Adipocyte (in vitro differentiated cells): ENCODE measurements around the gene ISG20.

ENCODE experiments used
- DNase-seq: peaks from one replicate; pipeline ENCODE4 v3.0.0-alpha.2; 2015; ENCODE audit warnings: low read depth
- H3K27me3 ChIP-seq: replicated peaks from 2 replicates; pipeline ENCODE4 v1.7.0; 2013; ENCODE audit warnings: mild to moderate bottlenecking, low read length, moderate library complexity; ENCODE audit not compliant: control insufficient read depth, insufficient read depth
- H3K36me3 ChIP-seq: 2 replicates; pipeline ENCODE4 v1.7.0; 2013; ENCODE audit warnings: low read length, mild to moderate bottlenecking, moderate library complexity; ENCODE audit not compliant: control insufficient read depth, insufficient read depth, severe bottlenecking
- H3K4me1 ChIP-seq: 2 replicates; pipeline ENCODE4 v1.7.0; 2013; ENCODE audit warnings: mild to moderate bottlenecking, low read length, moderate library complexity; ENCODE audit not compliant: control insufficient read depth, insufficient read depth
- H3K4me3 ChIP-seq: 2 replicates; pipeline ENCODE4 v1.7.0; 2013; ENCODE audit warnings: mild to moderate bottlenecking, low read length, moderate library complexity
- H3K9ac ChIP-seq: 2 replicates; pipeline ENCODE4 v1.7.0; 2013; ENCODE audit warnings: mild to moderate bottlenecking, low read length, moderate library complexity
- H3K9me3 ChIP-seq: 2 replicates; pipeline ENCODE4 v1.7.0; 2013; ENCODE audit warnings: mild to moderate bottlenecking, low read length, moderate library complexity; ENCODE audit not compliant: control insufficient read depth

ISG20 gene

DNA sequence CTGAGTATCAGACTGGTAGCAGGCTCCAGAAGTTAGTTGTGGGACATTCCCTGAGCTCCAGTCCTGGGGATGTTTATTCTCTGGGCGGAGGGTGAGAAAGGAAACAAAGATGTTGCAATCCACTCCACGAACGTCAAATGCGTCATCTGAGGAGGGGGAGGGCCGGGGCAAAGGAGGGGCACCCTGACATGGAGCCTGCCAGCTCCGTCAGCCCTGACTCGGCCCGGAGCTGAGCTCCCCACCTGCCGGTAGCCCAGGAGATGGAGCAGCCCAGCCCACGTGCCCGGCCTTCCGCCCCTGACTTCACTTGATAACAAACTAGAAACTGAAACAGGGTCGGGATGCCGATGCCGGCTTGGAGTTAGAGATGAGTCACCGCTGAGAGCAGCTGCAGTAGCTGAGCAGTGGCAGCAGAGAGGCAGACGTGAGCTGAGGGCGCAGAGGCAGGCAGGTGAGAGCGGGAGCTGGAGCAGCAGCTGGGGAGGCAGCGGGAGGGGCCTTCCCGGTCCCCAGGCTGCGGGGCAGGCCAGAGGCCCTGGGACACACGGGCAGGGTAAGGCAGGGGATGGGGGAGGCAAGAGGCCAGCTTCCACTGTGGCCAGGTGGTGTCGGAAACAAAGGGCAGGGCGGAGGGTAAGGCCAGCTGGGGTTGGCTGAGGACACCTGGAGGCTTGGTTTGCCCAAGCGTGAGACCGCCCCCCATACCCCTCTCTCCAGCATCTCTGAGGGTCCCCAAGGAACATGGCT is at the start of gene ISG20:
TSS of gene ISG20 (plus strand) at position 391 of the 747 bp plus-strand sequence. CDS start at position 742, 351 bp downstream.
- H3K9ac ChIP-seq = peak within 1 kb of the TSS; percentile 69
- peaks cover 21% of the 10 kb centered on the region for H3K36me3 ChIP-seq
- H3K9me3 ChIP-seq = no peaks in the 10 kb centered on the region
- H3K4me3 ChIP-seq = peak within 1 kb of the TSS; percentile 80
- peaks cover 15% of the 10 kb centered on the region for H3K4me1 ChIP-seq
- peak; percentile 97 for DNase-seq
- no peaks in the 10 kb centered on the region for H3K27me3 ChIP-seq

DNA sequence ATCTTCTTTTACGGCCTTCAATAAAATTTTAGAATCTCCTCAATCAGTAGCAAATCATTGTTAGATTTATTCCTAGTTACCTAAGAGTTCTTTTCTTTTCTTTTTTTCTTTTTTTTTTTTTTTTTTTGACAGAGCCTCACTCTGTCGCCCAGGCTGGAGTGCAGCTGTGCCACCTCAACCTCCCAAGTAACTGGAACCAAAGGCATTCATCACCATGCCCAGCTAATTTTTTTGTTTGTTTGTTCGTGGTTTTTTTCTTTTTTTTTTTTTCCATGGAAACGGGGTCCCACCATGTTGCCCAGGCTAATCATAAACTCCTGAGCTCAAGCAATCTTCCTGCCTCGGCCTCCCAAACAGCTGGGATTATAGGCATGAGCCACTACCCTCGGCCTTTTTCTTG is 48.1 kb upstream of the ISG20 start:
- no peaks in the 10 kb centered on the region for H3K4me1 ChIP-seq

DNA sequence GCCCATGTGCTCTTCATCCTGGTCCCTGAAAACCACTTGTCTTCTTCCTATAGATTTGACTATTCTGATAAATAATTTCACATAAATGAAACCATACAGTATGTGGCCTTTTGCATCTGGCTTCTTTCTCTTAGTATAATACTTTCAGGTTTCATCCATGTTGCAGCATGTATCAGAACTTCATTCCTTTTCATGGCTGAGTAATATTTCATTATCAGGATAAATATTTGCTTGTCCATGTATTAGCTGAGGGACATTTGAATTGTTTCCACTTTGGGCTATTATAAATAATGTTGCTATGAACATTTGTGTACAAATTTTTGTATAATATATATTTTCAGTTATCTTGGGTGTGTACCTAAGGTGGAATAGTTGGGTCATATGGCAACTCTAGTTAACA is 47.4 kb upstream of the ISG20 start:
- no peak overlapping the region for H3K9ac ChIP-seq
- H3K27me3 ChIP-seq = no peaks in the 10 kb centered on the region
- no peaks in the 10 kb centered on the region for H3K4me1 ChIP-seq
- no peak overlapping the region for H3K4me3 ChIP-seq
- DNase-seq = no peak
- no peaks in the 10 kb centered on the region for H3K9me3 ChIP-seq
- H3K36me3 ChIP-seq = no peaks in the 10 kb centered on the region

More for the DNA sequence above, 48.1 kb upstream of the ISG20 start:
- Histone ChIP-seq H3K4me3 (no peak overlapping the region), H3K9me3 (no peaks in the 10 kb centered on the region), H3K36me3 (no peaks in the 10 kb centered on the region), H3K9ac (no peak overlapping the region), H3K27me3 (no peaks in the 10 kb centered on the region)
- no peak for DNase-seq

DNA sequence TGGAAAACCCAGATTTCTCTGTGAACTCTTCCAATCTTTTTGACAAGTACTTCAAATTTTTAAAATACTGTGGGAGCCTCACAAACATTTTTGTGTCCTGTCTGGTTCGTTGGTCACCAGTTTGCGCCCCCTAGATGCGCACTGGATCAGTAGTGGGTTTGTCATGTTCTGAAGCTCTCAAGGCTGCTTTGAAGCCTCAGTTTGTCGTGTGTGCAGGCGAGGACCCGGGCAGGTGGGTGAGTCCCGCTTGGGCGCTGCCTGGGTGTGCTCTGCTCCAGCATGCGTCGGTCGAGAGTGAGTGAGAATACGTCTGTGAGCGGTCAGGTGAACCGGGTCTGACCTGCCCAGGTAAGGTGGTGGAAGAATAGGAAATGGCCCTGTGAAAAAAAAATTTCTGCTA is 34.9 kb upstream of the ISG20 start:
- Histone ChIP-seq H3K9ac (no peak overlapping the region), H3K36me3 (no peaks in the 10 kb centered on the region), H3K9me3 (no peaks in the 10 kb centered on the region), H3K4me3 (peak overlapping the region; percentile 72), H3K4me1 (peaks cover 22% of the 10 kb centered on the region), H3K27me3 (peaks cover 49% of the 10 kb centered on the region)
- no peak for DNase-seq

DNA sequence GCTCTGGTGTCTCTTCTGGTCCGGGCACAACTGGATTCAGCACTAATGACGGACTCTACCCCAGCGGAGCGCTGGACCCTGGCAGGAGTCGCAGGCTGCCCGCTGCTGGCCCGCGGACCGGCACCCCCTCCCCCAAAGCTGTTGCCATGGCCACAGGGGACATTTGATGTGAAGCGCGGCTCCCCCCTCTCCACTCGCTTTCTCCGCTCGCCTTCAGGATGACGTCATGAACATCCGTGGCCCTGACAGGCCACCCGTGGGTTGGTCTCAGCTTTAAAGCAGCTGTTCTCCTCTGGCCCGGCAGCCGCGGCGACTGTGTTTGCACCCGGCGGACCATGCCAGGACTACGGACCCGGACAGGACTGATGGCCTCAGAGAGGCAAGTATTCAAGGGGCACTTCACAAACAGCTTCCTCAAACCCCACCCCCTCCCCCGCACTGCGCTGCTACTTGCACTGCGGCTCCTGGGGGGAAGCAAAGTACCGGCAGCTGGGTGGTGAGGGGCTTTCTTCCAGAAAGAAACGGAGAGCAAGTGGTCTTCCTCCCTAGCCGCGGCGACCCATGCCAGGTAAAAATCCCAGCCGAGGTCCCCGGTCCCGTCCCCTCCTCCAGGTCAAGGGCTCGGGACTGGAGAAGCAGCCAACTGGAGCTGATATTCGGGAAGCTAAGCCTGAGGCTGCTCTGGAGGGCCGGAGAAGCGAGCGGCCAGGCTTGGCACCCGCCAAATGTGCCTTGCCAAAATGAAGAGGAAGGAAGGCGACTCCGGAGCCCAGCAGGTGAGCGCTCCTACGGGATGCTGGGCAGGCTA is 34.2 kb upstream of the ISG20 start:
- Histone ChIP-seq H3K4me1 (peaks cover 22% of the 10 kb centered on the region), H3K27me3 (peaks cover 54% of the 10 kb centered on the region), H3K36me3 (no peaks in the 10 kb centered on the region), H3K9me3 (no peaks in the 10 kb centered on the region), H3K4me3 (peak overlapping the region; percentile 72), H3K9ac (peak overlapping the region; percentile 56)
- DNase-seq = no peak

DNA sequence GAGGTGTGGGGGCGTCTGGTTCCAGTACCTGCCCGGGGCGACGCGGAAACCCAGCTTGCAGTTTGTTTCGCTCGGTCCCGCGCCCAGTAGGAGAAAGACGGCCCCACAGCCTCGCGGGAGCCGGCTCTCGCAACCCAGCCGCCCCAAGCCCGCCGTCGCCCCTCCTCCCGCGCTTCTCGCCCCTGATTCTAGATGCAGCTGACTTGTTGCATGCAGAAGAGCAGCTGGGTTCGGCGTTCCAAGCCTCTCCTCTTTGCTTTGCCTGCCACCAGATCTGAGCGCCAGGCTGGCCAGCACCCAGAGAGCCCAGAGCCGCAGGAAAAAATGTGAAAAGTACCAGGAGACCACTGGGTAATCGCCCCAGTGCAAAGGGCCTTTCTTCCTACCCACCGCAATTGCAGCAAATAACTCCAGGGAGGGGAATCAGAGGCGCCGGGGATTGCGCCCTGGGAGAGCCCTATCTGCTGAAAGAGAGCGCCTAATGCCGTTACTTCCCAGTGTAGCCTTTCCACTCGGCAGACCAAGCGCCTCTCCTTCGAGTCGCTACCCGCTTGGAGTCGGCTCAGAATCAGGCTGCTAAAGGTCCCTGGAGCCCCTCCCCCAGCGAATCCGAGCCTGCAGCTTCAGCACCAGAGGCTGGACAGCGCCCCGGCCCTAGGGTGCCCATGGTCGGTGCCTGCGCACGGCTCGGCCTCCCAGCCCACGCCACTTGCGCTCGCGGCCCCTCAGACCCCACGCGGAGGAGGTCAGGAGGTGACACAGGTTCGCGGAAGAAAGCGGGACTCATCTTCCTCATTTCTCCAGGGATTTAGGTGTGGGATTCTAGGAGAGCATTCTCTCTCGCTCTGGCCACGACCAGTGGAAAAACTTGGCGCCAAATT is 33.4 kb upstream of the ISG20 start:
- Histone ChIP-seq H3K4me1 (peaks cover 22% of the 10 kb centered on the region), H3K9me3 (no peaks in the 10 kb centered on the region), H3K9ac (peak overlapping the region; percentile 56), H3K27me3 (peaks cover 57% of the 10 kb centered on the region), H3K36me3 (no peaks in the 10 kb centered on the region), H3K4me3 (peak overlapping the region; percentile 72)
- peak; percentile 70 for DNase-seq

DNA sequence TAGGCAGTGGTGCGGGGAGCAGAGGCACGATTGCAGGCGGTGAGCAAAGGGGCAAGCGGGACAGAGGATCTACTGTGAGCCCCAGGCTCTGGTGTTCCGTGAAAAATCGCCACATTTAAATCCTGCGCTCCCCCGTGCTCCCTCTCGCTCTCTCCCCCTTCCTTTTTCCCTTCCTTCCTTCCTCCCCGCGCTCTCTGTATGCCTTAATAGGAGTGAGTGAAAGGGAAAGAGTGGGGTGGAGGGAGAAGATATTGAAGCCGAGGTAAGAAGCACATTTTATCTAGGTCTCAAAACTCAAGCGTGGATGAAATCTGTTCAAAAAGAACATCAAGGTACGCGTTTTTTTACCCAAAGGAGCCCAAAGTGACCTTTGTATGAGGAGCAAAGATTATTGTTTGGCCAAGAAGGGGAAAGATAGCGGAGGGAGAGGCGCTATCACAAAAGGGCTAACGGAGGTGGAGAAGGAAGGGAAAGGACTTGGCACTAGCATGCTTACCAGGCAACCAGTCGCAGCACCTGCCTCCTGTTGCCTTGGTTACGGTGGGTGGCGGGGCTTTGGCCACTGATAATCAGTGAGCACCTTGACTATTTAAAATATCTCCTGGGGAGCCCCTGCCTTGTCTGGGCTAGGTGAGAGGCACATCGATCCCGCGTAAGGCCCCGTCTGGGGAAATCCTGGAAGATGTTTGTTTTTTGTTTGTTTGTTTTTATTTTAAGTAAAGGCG is 32.6 kb upstream of the ISG20 start:
- peak overlapping the region; percentile 72 for H3K4me3 ChIP-seq
- H3K27me3 ChIP-seq = peaks cover 57% of the 10 kb centered on the region
- no peak overlapping the region for H3K9ac ChIP-seq
- DNase-seq = no peak
- H3K9me3 ChIP-seq = no peaks in the 10 kb centered on the region
- H3K4me1 ChIP-seq = peaks cover 22% of the 10 kb centered on the region
- H3K36me3 ChIP-seq = no peaks in the 10 kb centered on the region

DNA sequence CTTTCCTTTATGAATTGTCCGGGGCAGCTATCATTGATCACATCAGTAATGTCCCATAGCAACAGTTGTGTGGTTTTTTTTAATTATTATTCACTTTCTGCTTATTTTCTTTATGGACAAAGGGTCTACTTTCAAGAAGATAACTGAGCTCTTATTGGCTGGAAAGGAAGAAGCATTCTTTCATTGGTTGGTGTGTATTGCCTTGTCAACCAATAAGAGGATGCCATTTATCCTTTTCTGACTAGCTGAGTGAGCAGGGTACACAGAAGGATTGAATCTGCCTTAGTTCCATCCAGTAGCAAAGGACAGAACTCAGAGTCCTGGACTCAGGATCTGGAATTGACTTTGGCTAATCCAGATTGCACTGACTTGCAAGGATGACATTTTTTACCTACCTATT is 30.9 kb upstream of the ISG20 start:
- peaks cover 60% of the 10 kb centered on the region for H3K27me3 ChIP-seq
- no peaks in the 10 kb centered on the region for H3K9me3 ChIP-seq
- H3K4me1 ChIP-seq = peaks cover 25% of the 10 kb centered on the region
- no peaks in the 10 kb centered on the region for H3K36me3 ChIP-seq
- no peak for DNase-seq
- no peak overlapping the region for H3K4me3 ChIP-seq
- H3K9ac ChIP-seq = no peak overlapping the region

DNA sequence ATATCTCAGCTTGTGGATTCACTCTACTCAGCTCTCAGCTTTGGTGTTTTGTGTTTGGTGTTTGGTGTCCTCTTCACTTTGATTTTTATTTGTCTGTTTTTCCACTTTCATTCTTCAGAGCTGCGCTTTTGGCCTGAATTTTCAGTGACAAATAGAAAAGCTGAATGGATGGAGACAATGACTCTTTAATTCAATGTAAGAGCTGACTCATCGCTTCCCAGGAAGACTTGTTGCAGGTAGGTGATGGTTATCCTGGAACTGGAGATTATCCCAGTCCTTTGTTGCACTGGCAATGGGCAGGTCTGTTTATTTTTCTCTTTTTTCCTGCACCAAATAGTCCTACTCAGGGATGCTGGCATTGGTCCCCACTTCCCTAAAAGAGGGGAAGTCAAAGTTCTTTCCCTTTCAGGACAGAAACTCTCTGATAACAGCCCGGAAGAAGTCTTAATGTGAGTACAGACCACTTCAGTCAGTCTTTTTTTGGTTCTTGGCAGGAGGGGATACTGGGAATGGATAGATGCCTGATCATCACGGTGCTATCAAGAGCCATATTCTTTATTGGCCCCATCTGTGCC is 30.1 kb upstream of the ISG20 start:
- H3K4me3 ChIP-seq = no peak overlapping the region
- peaks cover 58% of the 10 kb centered on the region for H3K27me3 ChIP-seq
- no peaks in the 10 kb centered on the region for H3K36me3 ChIP-seq
- no peak overlapping the region for H3K9ac ChIP-seq
- no peak for DNase-seq
- peaks cover 30% of the 10 kb centered on the region for H3K4me1 ChIP-seq
- H3K9me3 ChIP-seq = no peaks in the 10 kb centered on the region

DNA sequence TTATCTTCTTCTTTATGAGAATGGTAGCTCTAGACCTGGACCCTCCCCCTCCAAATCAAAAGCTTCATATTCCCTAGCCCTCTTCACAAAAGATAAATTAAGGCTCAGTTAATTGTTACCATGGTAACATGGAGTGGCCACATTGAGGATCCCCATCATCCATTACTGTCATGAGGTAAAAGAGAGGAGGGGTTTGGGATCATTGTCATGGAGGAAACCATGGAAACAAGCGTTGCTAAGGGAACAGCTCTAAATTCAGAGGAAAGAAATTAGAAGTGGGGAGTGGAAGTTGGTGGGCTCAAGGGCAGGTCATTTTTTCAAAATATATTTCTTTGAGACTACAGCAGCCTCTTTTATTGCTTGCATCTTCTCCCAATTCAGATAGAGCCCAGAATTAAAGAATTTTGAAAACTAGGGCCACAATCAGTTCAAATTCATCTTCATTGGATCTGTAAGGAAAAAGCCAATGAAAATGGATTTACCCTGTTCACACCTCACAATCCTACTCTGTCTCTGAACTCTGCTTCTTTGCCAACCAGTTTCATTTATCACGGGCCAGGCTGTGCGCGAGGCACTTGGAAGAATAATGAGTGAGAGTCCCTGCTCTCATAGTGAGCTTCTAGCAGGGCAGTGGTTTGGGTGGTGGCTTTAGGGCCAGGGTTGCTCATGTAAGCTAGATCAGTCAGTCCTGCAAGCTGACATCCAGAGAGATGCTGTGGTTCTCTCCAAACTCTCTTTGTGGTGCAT is 29.3 kb upstream of the ISG20 start:
- H3K4me3 ChIP-seq = no peak overlapping the region
- no peak for DNase-seq

More for the DNA sequence above, 29.3 kb upstream of the ISG20 start:
- Histone ChIP-seq H3K27me3 (peaks cover 49% of the 10 kb centered on the region), H3K9ac (no peak overlapping the region), H3K36me3 (no peaks in the 10 kb centered on the region), H3K4me1 (peaks cover 25% of the 10 kb centered on the region), H3K9me3 (no peaks in the 10 kb centered on the region)
